SK-N-SH (cell line): Measurements from ENCODE around the gene MBOAT2.

Experiments
- CTCF ChIP-seq: fragments of 200-600 bp; sonication (generic); IDR thresholded peaks from 2 replicates; pipeline ENCODE4 v1.6.1; 2017; ENCODE audit warnings: antibody characterized with exemption, mild to moderate bottlenecking, moderate library complexity
- ELF1 ChIP-seq: IDR thresholded peaks from 2 replicates; pipeline ENCODE4 v1.4.0; 2012
- EP300 ChIP-seq, 2 experiments: IDR thresholded peaks; 2 replicates each; pipeline versions ENCODE4 v1.4.0 to v1.6.1; 2012; ENCODE audit warnings: borderline replicate concordance in 1 of 2, low read depth in 1 of 2, low read length in 1 of 2
- EZH2phosphoT487 ChIP-seq: fragments of 200-600 bp; sonication (generic); IDR thresholded peaks from 2 replicates; pipeline ENCODE4 v1.6.1; 2017; ENCODE audit warnings: low read depth, mixed run types, mild to moderate bottlenecking, antibody characterized with exemption, moderate library complexity, borderline replicate concordance
- FOXM1 ChIP-seq: IDR thresholded peaks from 2 replicates; pipeline ENCODE4 v1.4.0; 2012; ENCODE audit warnings: low read depth, mild to moderate bottlenecking
- MXI1 ChIP-seq: IDR thresholded peaks from 2 replicates; pipeline ENCODE4 v1.6.1; 2012; ENCODE audit warnings: mild to moderate bottlenecking, low read depth, low read length, improper control_type of control experiment
- NRF1 ChIP-seq: IDR thresholded peaks from 2 replicates; pipeline ENCODE4 v1.6.1; 2012; ENCODE audit warnings: low read depth, mild to moderate bottlenecking, low read length
- POLR2AphosphoS5 ChIP-seq: IDR thresholded peaks from 2 replicates; pipeline ENCODE4 v1.6.1; 2012; ENCODE audit warnings: low read depth, low read length
- RAD21 ChIP-seq: IDR thresholded peaks from 2 replicates; pipeline ENCODE4 v1.6.1; 2012; ENCODE audit warnings: mild to moderate bottlenecking, low read length
- RXRA ChIP-seq: IDR thresholded peaks from 2 replicates; pipeline ENCODE4 v1.4.0; 2012; ENCODE audit warnings: low read depth, mild to moderate bottlenecking, borderline replicate concordance
- SIN3A ChIP-seq: IDR thresholded peaks from 2 replicates; pipeline ENCODE4 v1.6.1; 2012; ENCODE audit warnings: low read depth, mild to moderate bottlenecking, low read length, moderate library complexity, borderline replicate concordance
- SMC3 ChIP-seq: IDR thresholded peaks from 2 replicates; pipeline ENCODE4 v1.6.1; 2012; ENCODE audit warnings: low read depth, low read length, improper control_type of control experiment
- TAF1 ChIP-seq: IDR thresholded peaks from 2 replicates; pipeline ENCODE4 v1.6.1; 2012; ENCODE audit warnings: low read depth, mild to moderate bottlenecking, low read length, moderate library complexity, borderline replicate concordance

GRCh38 chr2:8841932-8842331, 161.6 kb downstream of the MBOAT2 start:
- TF ChIP-seq RXRA = no peak
- TF ChIP-seq CTCF = no peak
- no peak for TF ChIP-seq SIN3A
- TF ChIP-seq EP300 (IDR thresholded peaks at IDR 0.05; ENCODE audit: borderline replicate concordance in 1 of 2, low read depth in 1 of 2, low read length in 1 of 2) = no peak
- no peak for TF ChIP-seq EZH2phosphoT487
- no peak for TF ChIP-seq TAF1
- no peak for TF ChIP-seq MXI1
- TF ChIP-seq NRF1 = no peak
- TF ChIP-seq FOXM1 = no peak
- no peak for TF ChIP-seq ELF1
- no peak for TF ChIP-seq RAD21
- TF ChIP-seq POLR2AphosphoS5 = no peak
- TF ChIP-seq SMC3 = no peak
